GM23338 (cell line): Measurements from ENCODE around the gene ERC2. TPM values are rescaled to one million over a fixed set of nuclear protein-coding genes. Genes with fewer than 3 reads are reported as not detected.

Experiments used
- ATAC-seq: fragments of 200-7000 bp; cut with Tn5 transposase; 3 replicates; pipeline ENCODE4 v1.9.1; 2020
- DNase-seq: peaks from one replicate; pipeline ENCODE4 v3.0.0-alpha.2; 2015; ENCODE audit warnings: low spot score
- H2AFZ ChIP-seq: fragments of 200-600 bp; sonication (generic); 2 replicates; pipeline ENCODE4 v1.8.0; 2016; ENCODE audit warnings: antibody characterized with exemption, mild to moderate bottlenecking, moderate library complexity
- H3F3A ChIP-seq: fragments of 200-600 bp; sonication (generic); replicated peaks from 2 replicates; pipeline ENCODE4 v1.8.0; 2017; ENCODE audit warnings: antibody characterized with exemption, mixed run types, low read depth
- H3K27ac ChIP-seq: fragments of 200-600 bp; sonication (generic); 2 replicates; pipeline ENCODE4 v1.6.1; 2016; ENCODE audit warnings: low read depth
- H3K27me3 ChIP-seq: fragments of 200-600 bp; sonication (generic); 2 replicates; pipeline ENCODE4 v1.8.0; 2016; ENCODE audit warnings: mild to moderate bottlenecking, mixed run types, moderate library complexity; ENCODE audit not compliant: insufficient read depth
- H3K36me3 ChIP-seq: fragments of 200-600 bp; sonication (generic); 2 replicates; pipeline ENCODE4 v1.8.0; 2016; ENCODE audit warnings: mild to moderate bottlenecking; ENCODE audit not compliant: insufficient read depth
- H3K4me1 ChIP-seq: fragments of 200-600 bp; sonication (generic); 2 replicates; pipeline ENCODE4 v1.8.0; 2016; ENCODE audit warnings: mild to moderate bottlenecking, moderate library complexity; ENCODE audit not compliant: insufficient read depth
- H3K4me2 ChIP-seq: fragments of 200-600 bp; sonication (generic); 2 replicates; pipeline ENCODE4 v1.7.1; 2017; ENCODE audit warnings: mixed run types
- H3K4me3 ChIP-seq: fragments of 200-600 bp; sonication (generic); 2 replicates; pipeline ENCODE4 v1.6.1; 2016; ENCODE audit warnings: mixed run types
- H3K79me2 ChIP-seq: fragments of 200-600 bp; sonication (generic); replicated peaks from 2 replicates; pipeline ENCODE4 v1.8.0; 2017; ENCODE audit warnings: mild to moderate bottlenecking; ENCODE audit not compliant: insufficient read depth
- H3K9me2 ChIP-seq: fragments of 200-600 bp; sonication (generic); 2 replicates; pipeline ENCODE4 v1.8.0; 2017; ENCODE audit not compliant: insufficient read depth
- H4K20me1 ChIP-seq: fragments of 200-600 bp; sonication (generic); replicated peaks from 2 replicates; pipeline ENCODE4 v1.8.0; 2017; ENCODE audit warnings: mild to moderate bottlenecking; ENCODE audit not compliant: insufficient read depth
- H3K27ac Mint-ChIP-seq: 2 replicates; pipeline ENCODE4 v1.8.0; 2020; ENCODE audit warnings: inconsistent platforms, mild to moderate bottlenecking, moderate library complexity, mixed read lengths
- H3K27me3 Mint-ChIP-seq: 3 replicates; pipeline ENCODE4 v1.8.0; 2022; ENCODE audit warnings: low read depth, mild to moderate bottlenecking, moderate library complexity, mixed read lengths, inconsistent platforms; ENCODE audit not compliant: insufficient read depth, poor library complexity
- H3K36me3 Mint-ChIP-seq: 3 replicates; pipeline ENCODE4 v1.8.0; 2021; ENCODE audit warnings: low read depth, mild to moderate bottlenecking, inconsistent platforms, moderate library complexity, mixed read lengths
- H3K4me1 Mint-ChIP-seq: 3 replicates; pipeline ENCODE4 v1.8.0; 2020; ENCODE audit warnings: mild to moderate bottlenecking, inconsistent platforms, mixed read lengths
- H3K4me3 Mint-ChIP-seq: 3 replicates; pipeline ENCODE4 v1.8.0; 2021; ENCODE audit warnings: moderate library complexity, mild to moderate bottlenecking, inconsistent platforms, mixed read lengths
- H3K9me3 Mint-ChIP-seq: 3 replicates; pipeline ENCODE4 v1.8.0; 2020; ENCODE audit warnings: moderate library complexity, mild to moderate bottlenecking, inconsistent platforms, mixed read lengths
- CREB1 ChIP-seq: fragments of 250-450 bp; sonication (Bioruptor Pico); IDR thresholded peaks from 2 replicates; pipeline ENCODE4 v1.5.0; 2020; ENCODE audit warnings: low read depth, mild to moderate bottlenecking, moderate library complexity
- EZH2 ChIP-seq: fragments of 200-600 bp; sonication (generic); IDR thresholded peaks from one replicate; pipeline ENCODE4 v1.8.0; 2017; ENCODE audit warnings: antibody characterized with exemption, mild to moderate bottlenecking, low read depth; ENCODE audit not compliant: unreplicated experiment
- EZH2phosphoT487 ChIP-seq: fragments of 200-600 bp; sonication (generic); IDR thresholded peaks from one replicate; pipeline ENCODE4 v1.8.1; 2018; ENCODE audit warnings: antibody characterized with exemption; ENCODE audit not compliant: unreplicated experiment
- NANOG ChIP-seq: IDR thresholded peaks from 2 replicates; pipeline ENCODE4 v1.6.1; 2016; ENCODE audit warnings: antibody characterized with exemption, borderline replicate concordance
- POLR2AphosphoS5 ChIP-seq: IDR thresholded peaks from 2 replicates; pipeline ENCODE4 v1.6.1; 2016; ENCODE audit warnings: antibody characterized with exemption, low read depth
- STAT1 ChIP-seq: IDR thresholded peaks from one replicate; pipeline ENCODE4 v1.6.1; 2016; ENCODE audit warnings: antibody characterized with exemption; ENCODE audit not compliant: unreplicated experiment
- ZNF114 ChIP-seq: fragments of 250-450 bp; sonication (Bioruptor Pico); IDR thresholded peaks from 2 replicates; pipeline ENCODE4 v1.5.0; 2020; ENCODE audit warnings: mild to moderate bottlenecking, moderate library complexity
- ZNF331 ChIP-seq: fragments of 250-450 bp; sonication (Bioruptor Pico); IDR thresholded peaks from 2 replicates; pipeline ENCODE4 v1.5.0; 2020; ENCODE audit warnings: low read depth, mild to moderate bottlenecking, moderate library complexity
- polyA plus RNA-seq: library from polyadenylated mRNA; unstranded; fragments of >200 nt; fragmentation: Nextera tagmentation; extraction: Ambion mirVana; gene quantifications from 2 replicates; pipeline ENCODE4 v1.2.1, GENCODE V29; 2016
- total RNA-seq: library from RNA; depleted of rRNA; stranded (reverse); fragments of >200 nt; shearing (Covaris generic); gene quantifications from 2 replicates; pipeline ENCODE4 v1.2.3, GENCODE V29; 2014
- TF ChIP-seq, protein P1 (sequence below): IDR thresholded peaks from one replicate; pipeline ENCODE4 v1.6.1; 2018; ENCODE audit warnings: antibody characterized with exemption; ENCODE audit not compliant: unreplicated experiment
- TF ChIP-seq, protein P2 (sequence below), 2 experiments: fragments of 200-600 bp in 1 of 2; sonication (generic) in 1 of 2; conservative IDR thresholded peaks; 2 replicates each; pipeline versions ENCODE4 v1.5.1 to v1.6.1; 2016 to 2017; ENCODE audit warnings: antibody characterized with exemption in 2 of 2, low read depth in 2 of 2, mild to moderate bottlenecking in 2 of 2, moderate library complexity in 1 of 2
- TF ChIP-seq, protein P3 (sequence below): IDR thresholded peaks from 2 replicates; pipeline ENCODE4 v1.6.1; 2016; ENCODE audit warnings: antibody characterized with exemption
- TF ChIP-seq, protein P4 (sequence below): fragments of 250-450 bp; sonication (Bioruptor Pico); IDR thresholded peaks from 2 replicates; pipeline ENCODE4 v1.5.0; 2020; ENCODE audit warnings: mild to moderate bottlenecking, moderate library complexity

ERC2 gene
- total and polyA plus RNA-seq, 2 experiments from 2014 or later = 11.8 to 13.7 TPM

DNA sequence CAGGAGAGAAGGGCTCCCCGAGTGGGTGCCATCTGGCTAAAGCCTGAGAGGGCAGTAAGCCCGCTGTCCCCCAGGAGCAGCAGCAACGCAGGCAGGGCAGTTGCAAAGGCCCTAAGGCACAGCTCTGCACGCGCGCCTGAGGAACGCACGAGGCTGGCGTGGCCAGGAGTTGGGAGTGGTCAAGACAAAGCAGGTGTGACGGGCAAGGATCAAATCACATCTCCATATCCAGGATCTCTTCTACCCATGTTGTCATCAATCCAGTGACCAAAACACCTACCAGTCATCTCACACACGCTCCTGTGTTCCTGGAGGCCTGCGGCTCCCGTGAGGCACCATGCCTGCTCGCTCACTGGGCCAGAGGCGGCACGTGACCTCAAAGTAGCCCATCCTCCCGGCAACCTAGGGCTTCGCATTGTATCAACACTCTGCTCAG lies 59.5 kb downstream of the ERC2 start (continued):
- TF ChIP-seq EZH2phosphoT487 = no peak

DNA sequence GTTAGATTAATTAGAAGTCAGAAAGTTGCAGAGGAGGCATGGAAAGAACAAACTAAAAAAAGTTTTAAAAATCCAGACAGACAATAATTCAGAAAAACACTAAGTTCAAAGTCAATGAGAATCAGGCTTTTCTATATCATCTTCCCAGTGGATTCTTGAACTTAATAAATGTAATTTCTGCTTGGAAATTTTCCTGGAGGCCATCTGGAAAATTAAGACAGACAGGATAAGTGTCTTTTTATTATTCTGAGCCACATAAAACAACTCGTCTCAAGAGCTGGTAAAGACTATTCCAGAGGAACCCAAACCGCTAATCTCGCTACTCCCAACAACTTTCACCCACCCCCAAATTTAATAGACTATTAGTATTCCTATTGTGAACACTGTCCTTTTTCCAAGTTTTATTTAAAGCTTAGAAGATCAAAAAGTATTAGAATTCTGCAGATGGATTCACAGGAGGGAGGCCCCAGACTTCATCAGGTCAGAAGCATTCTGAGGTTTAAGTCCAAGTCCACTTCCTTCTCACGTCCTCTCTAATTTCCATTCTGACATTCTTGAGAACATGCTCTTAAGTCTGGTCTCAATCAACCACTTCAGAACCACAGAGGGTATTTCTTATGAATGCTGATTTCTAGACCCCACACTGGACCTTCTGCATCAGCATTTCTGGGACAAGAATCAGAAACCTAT lies 61.3 kb downstream of the ERC2 start:
- DNase-seq (no peak), ATAC-seq (no peak)
- no peak overlapping the region for H2AFZ ChIP-seq
- no peak overlapping the region for H3K4me2 ChIP-seq
- Mint-ChIP-seq H3K27me3 (peaks cover 8% of the 10 kb centered on the region), H3K4me1 (peaks cover 8% of the 10 kb centered on the region), H3K9me3 (peaks cover 3% of the 10 kb centered on the region; the same call in 1 of the 3 replicates), H3K36me3 (peaks cover 7% of the 10 kb centered on the region), H3K27ac (no peak overlapping the region), H3K4me3 (no peak overlapping the region)
- H3K36me3 ChIP-seq = no peaks in the 10 kb centered on the region
- H3K27ac ChIP-seq = no peak overlapping the region
- H3K9me2 ChIP-seq = no peaks in the 10 kb centered on the region
- no peaks in the 10 kb centered on the region for H3F3A ChIP-seq
- H3K79me2 ChIP-seq = no peaks in the 10 kb centered on the region
- H3K4me1 ChIP-seq = no peaks in the 10 kb centered on the region
- no peak overlapping the region for H3K4me3 ChIP-seq
- no peaks in the 10 kb centered on the region for H4K20me1 ChIP-seq
- no peaks in the 10 kb centered on the region for H3K27me3 ChIP-seq
- TF ChIP-seq, protein P1, sequence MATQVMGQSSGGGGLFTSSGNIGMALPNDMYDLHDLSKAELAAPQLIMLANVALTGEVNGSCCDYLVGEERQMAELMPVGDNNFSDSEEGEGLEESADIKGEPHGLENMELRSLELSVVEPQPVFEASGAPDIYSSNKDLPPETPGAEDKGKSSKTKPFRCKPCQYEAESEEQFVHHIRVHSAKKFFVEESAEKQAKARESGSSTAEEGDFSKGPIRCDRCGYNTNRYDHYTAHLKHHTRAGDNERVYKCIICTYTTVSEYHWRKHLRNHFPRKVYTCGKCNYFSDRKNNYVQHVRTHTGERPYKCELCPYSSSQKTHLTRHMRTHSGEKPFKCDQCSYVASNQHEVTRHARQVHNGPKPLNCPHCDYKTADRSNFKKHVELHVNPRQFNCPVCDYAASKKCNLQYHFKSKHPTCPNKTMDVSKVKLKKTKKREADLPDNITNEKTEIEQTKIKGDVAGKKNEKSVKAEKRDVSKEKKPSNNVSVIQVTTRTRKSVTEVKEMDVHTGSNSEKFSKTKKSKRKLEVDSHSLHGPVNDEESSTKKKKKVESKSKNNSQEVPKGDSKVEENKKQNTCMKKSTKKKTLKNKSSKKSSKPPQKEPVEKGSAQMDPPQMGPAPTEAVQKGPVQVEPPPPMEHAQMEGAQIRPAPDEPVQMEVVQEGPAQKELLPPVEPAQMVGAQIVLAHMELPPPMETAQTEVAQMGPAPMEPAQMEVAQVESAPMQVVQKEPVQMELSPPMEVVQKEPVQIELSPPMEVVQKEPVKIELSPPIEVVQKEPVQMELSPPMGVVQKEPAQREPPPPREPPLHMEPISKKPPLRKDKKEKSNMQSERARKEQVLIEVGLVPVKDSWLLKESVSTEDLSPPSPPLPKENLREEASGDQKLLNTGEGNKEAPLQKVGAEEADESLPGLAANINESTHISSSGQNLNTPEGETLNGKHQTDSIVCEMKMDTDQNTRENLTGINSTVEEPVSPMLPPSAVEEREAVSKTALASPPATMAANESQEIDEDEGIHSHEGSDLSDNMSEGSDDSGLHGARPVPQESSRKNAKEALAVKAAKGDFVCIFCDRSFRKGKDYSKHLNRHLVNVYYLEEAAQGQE = no peak
- TF ChIP-seq ZNF331 = no peak
- TF ChIP-seq EZH2 = no peak
- TF ChIP-seq STAT1 = no peak
- TF ChIP-seq POLR2AphosphoS5 = no peak
- no peak for TF ChIP-seq ZNF114
- TF ChIP-seq, protein P2, sequence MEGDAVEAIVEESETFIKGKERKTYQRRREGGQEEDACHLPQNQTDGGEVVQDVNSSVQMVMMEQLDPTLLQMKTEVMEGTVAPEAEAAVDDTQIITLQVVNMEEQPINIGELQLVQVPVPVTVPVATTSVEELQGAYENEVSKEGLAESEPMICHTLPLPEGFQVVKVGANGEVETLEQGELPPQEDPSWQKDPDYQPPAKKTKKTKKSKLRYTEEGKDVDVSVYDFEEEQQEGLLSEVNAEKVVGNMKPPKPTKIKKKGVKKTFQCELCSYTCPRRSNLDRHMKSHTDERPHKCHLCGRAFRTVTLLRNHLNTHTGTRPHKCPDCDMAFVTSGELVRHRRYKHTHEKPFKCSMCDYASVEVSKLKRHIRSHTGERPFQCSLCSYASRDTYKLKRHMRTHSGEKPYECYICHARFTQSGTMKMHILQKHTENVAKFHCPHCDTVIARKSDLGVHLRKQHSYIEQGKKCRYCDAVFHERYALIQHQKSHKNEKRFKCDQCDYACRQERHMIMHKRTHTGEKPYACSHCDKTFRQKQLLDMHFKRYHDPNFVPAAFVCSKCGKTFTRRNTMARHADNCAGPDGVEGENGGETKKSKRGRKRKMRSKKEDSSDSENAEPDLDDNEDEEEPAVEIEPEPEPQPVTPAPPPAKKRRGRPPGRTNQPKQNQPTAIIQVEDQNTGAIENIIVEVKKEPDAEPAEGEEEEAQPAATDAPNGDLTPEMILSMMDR (conservative IDR thresholded peaks at IDR 0.05; ENCODE audit: low read depth in 2 of 2) = no peak
- no peak for TF ChIP-seq CREB1 (CRISPR knock-in tag)
- TF ChIP-seq, protein P3, sequence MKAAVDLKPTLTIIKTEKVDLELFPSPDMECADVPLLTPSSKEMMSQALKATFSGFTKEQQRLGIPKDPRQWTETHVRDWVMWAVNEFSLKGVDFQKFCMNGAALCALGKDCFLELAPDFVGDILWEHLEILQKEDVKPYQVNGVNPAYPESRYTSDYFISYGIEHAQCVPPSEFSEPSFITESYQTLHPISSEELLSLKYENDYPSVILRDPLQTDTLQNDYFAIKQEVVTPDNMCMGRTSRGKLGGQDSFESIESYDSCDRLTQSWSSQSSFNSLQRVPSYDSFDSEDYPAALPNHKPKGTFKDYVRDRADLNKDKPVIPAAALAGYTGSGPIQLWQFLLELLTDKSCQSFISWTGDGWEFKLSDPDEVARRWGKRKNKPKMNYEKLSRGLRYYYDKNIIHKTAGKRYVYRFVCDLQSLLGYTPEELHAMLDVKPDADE = no peak
- TF ChIP-seq NANOG = no peak
- no peak for TF ChIP-seq EZH2phosphoT487
- TF ChIP-seq, protein P4, sequence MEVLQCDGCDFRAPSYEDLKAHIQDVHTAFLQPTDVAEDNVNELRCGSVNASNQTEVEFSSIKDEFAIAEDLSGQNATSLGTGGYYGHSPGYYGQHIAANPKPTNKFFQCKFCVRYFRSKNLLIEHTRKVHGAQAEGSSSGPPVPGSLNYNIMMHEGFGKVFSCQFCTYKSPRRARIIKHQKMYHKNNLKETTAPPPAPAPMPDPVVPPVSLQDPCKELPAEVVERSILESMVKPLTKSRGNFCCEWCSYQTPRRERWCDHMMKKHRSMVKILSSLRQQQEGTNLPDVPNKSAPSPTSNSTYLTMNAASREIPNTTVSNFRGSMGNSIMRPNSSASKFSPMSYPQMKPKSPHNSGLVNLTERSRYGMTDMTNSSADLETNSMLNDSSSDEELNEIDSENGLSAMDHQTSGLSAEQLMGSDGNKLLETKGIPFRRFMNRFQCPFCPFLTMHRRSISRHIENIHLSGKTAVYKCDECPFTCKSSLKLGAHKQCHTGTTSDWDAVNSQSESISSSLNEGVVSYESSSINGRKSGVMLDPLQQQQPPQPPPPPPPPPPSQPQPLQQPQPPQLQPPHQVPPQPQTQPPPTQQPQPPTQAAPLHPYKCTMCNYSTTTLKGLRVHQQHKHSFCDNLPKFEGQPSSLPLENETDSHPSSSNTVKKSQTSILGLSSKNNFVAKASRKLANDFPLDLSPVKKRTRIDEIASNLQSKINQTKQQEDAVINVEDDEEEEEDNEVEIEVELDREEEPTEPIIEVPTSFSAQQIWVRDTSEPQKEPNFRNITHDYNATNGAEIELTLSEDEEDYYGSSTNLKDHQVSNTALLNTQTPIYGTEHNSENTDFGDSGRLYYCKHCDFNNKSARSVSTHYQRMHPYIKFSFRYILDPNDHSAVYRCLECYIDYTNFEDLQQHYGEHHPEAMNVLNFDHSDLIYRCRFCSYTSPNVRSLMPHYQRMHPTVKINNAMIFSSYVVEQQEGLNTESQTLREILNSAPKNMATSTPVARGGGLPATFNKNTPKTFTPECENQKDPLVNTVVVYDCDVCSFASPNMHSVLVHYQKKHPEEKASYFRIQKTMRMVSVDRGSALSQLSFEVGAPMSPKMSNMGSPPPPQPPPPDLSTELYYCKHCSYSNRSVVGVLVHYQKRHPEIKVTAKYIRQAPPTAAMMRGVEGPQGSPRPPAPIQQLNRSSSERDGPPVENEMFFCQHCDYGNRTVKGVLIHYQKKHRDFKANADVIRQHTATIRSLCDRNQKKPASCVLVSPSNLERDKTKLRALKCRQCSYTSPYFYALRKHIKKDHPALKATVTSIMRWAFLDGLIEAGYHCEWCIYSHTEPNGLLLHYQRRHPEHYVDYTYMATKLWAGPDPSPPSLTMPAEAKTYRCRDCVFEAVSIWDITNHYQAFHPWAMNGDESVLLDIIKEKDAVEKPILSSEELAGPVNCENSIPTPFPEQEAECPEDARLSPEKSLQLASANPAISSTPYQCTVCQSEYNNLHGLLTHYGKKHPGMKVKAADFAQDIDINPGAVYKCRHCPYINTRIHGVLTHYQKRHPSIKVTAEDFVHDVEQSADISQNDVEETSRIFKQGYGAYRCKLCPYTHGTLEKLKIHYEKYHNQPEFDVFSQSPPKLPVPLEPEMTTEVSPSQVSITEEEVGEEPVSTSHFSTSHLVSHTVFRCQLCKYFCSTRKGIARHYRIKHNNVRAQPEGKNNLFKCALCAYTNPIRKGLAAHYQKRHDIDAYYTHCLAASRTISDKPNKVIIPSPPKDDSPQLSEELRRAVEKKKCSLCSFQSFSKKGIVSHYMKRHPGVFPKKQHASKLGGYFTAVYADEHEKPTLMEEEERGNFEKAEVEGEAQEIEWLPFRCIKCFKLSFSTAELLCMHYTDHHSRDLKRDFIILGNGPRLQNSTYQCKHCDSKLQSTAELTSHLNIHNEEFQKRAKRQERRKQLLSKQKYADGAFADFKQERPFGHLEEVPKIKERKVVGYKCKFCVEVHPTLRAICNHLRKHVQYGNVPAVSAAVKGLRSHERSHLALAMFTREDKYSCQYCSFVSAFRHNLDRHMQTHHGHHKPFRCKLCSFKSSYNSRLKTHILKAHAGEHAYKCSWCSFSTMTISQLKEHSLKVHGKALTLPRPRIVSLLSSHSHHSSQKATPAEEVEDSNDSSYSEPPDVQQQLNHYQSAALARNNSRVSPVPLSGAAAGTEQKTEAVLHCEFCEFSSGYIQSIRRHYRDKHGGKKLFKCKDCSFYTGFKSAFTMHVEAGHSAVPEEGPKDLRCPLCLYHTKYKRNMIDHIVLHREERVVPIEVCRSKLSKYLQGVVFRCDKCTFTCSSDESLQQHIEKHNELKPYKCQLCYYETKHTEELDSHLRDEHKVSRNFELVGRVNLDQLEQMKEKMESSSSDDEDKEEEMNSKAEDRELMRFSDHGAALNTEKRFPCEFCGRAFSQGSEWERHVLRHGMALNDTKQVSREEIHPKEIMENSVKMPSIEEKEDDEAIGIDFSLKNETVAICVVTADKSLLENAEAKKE (CRISPR knock-in tag) = no peak
